Spleen (tissue), 11 donors: ENCODE data around the gene OTOR. TPM values are rescaled to one million over a fixed set of nuclear protein-coding genes. Genes with fewer than 3 reads are reported as not detected.
A peak's percentile ranks its signal among the peaks of the same experiment; 100 is the strongest.

Experiments
- DNase-seq: peaks from one replicate; pipeline ENCODE4 v3.0.0-alpha.2; 2020
- H3K27ac ChIP-seq, 8 donors: fragments of 200-600 bp; sonication (generic) in 7 of 8; 1 replicate in 4 of 8; 2 replicates in 4 of 8; pipeline versions ENCODE4 v1.5.0 to v1.8.0; 2016 to 2021; ENCODE audit warnings: inconsistent platforms in 4 of 8, mild to moderate bottlenecking in 4 of 8, moderate library complexity in 1 of 8
- H3K27me3 ChIP-seq, 7 donors: fragments of 200-600 bp; sonication (generic) in 6 of 7; replicated peaks in 1 of 7; 1 replicate in 4 of 7; 2 replicates in 3 of 7; pipeline versions ENCODE4 v1.5.0 to v1.8.0; 2016 to 2021; ENCODE audit warnings: inconsistent platforms in 3 of 7, mild to moderate bottlenecking in 1 of 7
- H3K36me3 ChIP-seq, 6 donors: fragments of 200-600 bp; sonication (generic) in 5 of 6; 1 replicate in 4 of 6; 2 replicates in 2 of 6; pipeline versions ENCODE4 v1.5.0 to v1.8.0; 2016 to 2021; ENCODE audit warnings: inconsistent platforms in 2 of 6
- H3K4me1 ChIP-seq, 6 donors: fragments of 200-600 bp; sonication (generic) in 5 of 6; 1 replicate in 3 of 6; 2 replicates in 3 of 6; pipeline versions ENCODE4 v1.5.0 to v1.8.0; 2016 to 2021; ENCODE audit warnings: inconsistent platforms in 3 of 6
- H3K4me3 ChIP-seq, 8 donors: fragments of 200-600 bp; sonication (generic) in 7 of 8; 1 replicate in 4 of 8; 2 replicates in 4 of 8; pipeline versions ENCODE4 v1.5.0 to v1.8.0; 2016 to 2021; ENCODE audit warnings: inconsistent platforms in 4 of 8, mild to moderate bottlenecking in 4 of 8, moderate library complexity in 2 of 8
- H3K9me3 ChIP-seq, 8 donors: fragments of 200-600 bp; sonication (generic) in 7 of 8; 1 replicate in 4 of 8; 2 replicates in 4 of 8; pipeline versions ENCODE4 v1.5.0 to v1.8.0; 2016 to 2021; ENCODE audit warnings: inconsistent platforms in 4 of 8
- POLR2A ChIP-seq, 3 donors: fragments of 450-650 bp; IDR thresholded peaks; one replicate each; pipeline ENCODE4 v1.5.1; 2017; ENCODE audit warnings: antibody characterized with exemption in 3 of 3, mild to moderate bottlenecking in 1 of 3
- POLR2AphosphoS5 ChIP-seq, 3 donors: sonication (generic); formaldehyde crosslinking; IDR thresholded peaks; one replicate each; pipeline ENCODE4 v1.5.1; 2017; ENCODE audit warnings: antibody characterized with exemption in 3 of 3
- WGBS, 5 donors: extraction: QIAGEN DNeasy Blood & Tissue Kit in 3 of 5; methylation state at CpG; one replicate each; pipeline versions ENCODE4 v1.1.5 to v1.1.7; 2013 to 2018; 5-methylcytosine and 5-hydroxymethylcytosine counted together
- intact Hi-C: fragments of 100-400 bp; cut with DNase I; formaldehyde crosslinking; loops from one replicate; pipeline ENCODE4 v1.15.0; 2023; ENCODE audit warnings: low total_unique reads
- polyA plus RNA-seq, 3 donors: library from polyadenylated mRNA; stranded (reverse); fragments of 200-250 nt; gene quantifications; one replicate each; pipeline ENCODE4 v1.2.1, GENCODE V29; 2013
- total RNA-seq, 7 donors: library from RNA; depleted of rRNA in 3 of 7; stranded (reverse); fragments of >200 nt in 3 of 7; fragmentation: NEBNext Ultra II Directional in 4 of 7; extraction: Animal tissue kit (Norgen Biotek cat#: 25700) in 4 of 7; gene quantifications; one replicate each; pipeline versions ENCODE4 v1.1.0 to v1.2.1, GENCODE V29; 2016 to 2021
- TF ChIP-seq, protein P1 (sequence below), 11 experiments: fragments of 200-600 bp in 7 of 11; fragments of 450-650 bp in 4 of 11; sonication (generic) in 4 of 11; IDR thresholded peaks in 8 of 11; conservative IDR thresholded peaks in 3 of 11; 1 replicate in 7 of 11; 2 replicates in 4 of 11; pipeline versions ENCODE4 v1.4.0 to v1.8.0; 2016 to 2021; ENCODE audit warnings: antibody characterized with exemption in 11 of 11, inconsistent platforms in 4 of 11, mild to moderate bottlenecking in 1 of 11
- donor health status: healthy with polysubstance abuse.
- donor health status: DM: no; HTN: no; CAD: no; lungs with moderate emphysema.
- donor health status: DM: no; HTN: no; CAD: no.
- donor health status: Bipolar disorder and iron deficiency.
- donor health status: healthy.
- donor health status: DM: no; HTN: no; CAD: no.
- donor health status: DM: yes; HTN: yes; CAD: no.

The OTOR gene
- total and polyA plus RNA-seq, 10 donors: not detected

GRCh38 chr20:16761305-16761829 lies 13.2 kb downstream of the OTOR start:
- TF ChIP-seq, protein P1, sequence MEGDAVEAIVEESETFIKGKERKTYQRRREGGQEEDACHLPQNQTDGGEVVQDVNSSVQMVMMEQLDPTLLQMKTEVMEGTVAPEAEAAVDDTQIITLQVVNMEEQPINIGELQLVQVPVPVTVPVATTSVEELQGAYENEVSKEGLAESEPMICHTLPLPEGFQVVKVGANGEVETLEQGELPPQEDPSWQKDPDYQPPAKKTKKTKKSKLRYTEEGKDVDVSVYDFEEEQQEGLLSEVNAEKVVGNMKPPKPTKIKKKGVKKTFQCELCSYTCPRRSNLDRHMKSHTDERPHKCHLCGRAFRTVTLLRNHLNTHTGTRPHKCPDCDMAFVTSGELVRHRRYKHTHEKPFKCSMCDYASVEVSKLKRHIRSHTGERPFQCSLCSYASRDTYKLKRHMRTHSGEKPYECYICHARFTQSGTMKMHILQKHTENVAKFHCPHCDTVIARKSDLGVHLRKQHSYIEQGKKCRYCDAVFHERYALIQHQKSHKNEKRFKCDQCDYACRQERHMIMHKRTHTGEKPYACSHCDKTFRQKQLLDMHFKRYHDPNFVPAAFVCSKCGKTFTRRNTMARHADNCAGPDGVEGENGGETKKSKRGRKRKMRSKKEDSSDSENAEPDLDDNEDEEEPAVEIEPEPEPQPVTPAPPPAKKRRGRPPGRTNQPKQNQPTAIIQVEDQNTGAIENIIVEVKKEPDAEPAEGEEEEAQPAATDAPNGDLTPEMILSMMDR (IDR thresholded peaks at IDR 0.05 in 8 of 11, conservative IDR thresholded peaks at IDR 0.05 in 3 of 11): peak; percentile 49 to 78 (median 65)
- no peak for TF ChIP-seq POLR2AphosphoS5 (IDR thresholded peaks at IDR 0.05)
- Histone ChIP-seq H3K4me1 (peaks cover 0 to 6% (median 0%) of the 10 kb centered on the region in 6 donors), H3K27ac (no peak overlapping the region), H3K9me3 (no peaks in the 10 kb centered on the region), H3K4me3 (no peak overlapping the region), H3K36me3 (no peaks in the 10 kb centered on the region), H3K27me3 (peaks cover 0 to 32% (median 0%) of the 10 kb centered on the region in 7 donors)
- intact Hi-C loops: no loop called here
- no peak for DNase-seq
- 0 to 4% (median 3%) methylated on average over 3 of the region's 3 CpGs for WGBS, 5 donors

- TF ChIP-seq POLR2A (IDR thresholded peaks at IDR 0.05): no peak
- no peak for TF ChIP-seq POLR2AphosphoS5 (IDR thresholded peaks at IDR 0.05)
- Histone ChIP-seq H3K27me3 (peaks cover 0 to 47% (median 0%) of the 10 kb centered on the region in 7 donors), H3K4me3 (no peak overlapping the region), H3K36me3 (no peaks in the 10 kb centered on the region), H3K9me3 (no peaks in the 10 kb centered on the region), H3K27ac (no peak overlapping the region), H3K4me1 (peaks cover 0 to 6% (median 0%) of the 10 kb centered on the region in 6 donors)
- intact Hi-C loops: no loop called here
- no peak for DNase-seq
- WGBS, 5 donors: 33 to 59% (median 52%) methylated on average over 4 of the region's 4 CpGs
These were observed 16.4 kb downstream of the OTOR start for GRCh38 chr20:16764560-16764959.

DNA sequence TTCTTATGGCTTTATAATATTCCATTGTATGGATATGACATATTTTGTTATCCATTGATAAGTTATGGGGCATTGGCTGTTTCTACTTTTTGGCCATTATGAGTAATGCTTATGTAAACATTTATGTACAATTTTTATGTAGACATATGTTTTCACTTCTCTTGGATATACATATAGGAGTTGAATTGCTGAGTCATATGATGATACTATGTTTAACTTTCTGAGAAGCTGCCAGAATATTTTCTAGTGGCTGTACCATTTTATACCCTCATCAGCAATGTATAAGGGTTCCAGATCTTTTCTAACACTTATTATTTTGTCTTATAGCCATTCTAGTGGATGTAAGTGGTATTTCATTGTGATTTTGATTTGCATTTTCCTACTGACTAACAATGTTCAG lies 23.1 kb downstream of the OTOR start:
- no peak for DNase-seq
- intact Hi-C loops: no loop called here
- no peak for TF ChIP-seq POLR2AphosphoS5 (IDR thresholded peaks at IDR 0.05)
- TF ChIP-seq, protein P1 (IDR thresholded peaks at IDR 0.05 in 8 of 11, conservative IDR thresholded peaks at IDR 0.05 in 3 of 11): no peak
- TF ChIP-seq POLR2A (IDR thresholded peaks at IDR 0.05): no peak
- H3K4me1 ChIP-seq: no peaks in the 10 kb centered on the region
- peaks cover 0 to 12% (median 6%) of the 10 kb centered on the region in 8 donors for H3K9me3 ChIP-seq
- no peak overlapping the region for H3K27ac ChIP-seq
- H3K4me3 ChIP-seq: no peak overlapping the region
- H3K27me3 ChIP-seq: peaks cover 0 to 16% (median 0%) of the 10 kb centered on the region in 7 donors
- no peaks in the 10 kb centered on the region for H3K36me3 ChIP-seq

- WGBS, 5 donors: 68 to 90% (median 74%) methylated on average over 1 of the region's 1 CpG
- Histone ChIP-seq H3K4me1 (no peaks in the 10 kb centered on the region), H3K27me3 (peaks cover 0 to 6% (median 0%) of the 10 kb centered on the region in 7 donors), H3K36me3 (no peaks in the 10 kb centered on the region), H3K27ac (no peak overlapping the region), H3K4me3 (no peak overlapping the region), H3K9me3 (peaks cover 0 to 12% (median 6%) of the 10 kb centered on the region in 8 donors)
- no peak for DNase-seq
- intact Hi-C loops: no loop called here
- TF ChIP-seq POLR2A (IDR thresholded peaks at IDR 0.05) (no peak), POLR2AphosphoS5 (IDR thresholded peaks at IDR 0.05) (no peak)
- TF ChIP-seq, protein P1 (IDR thresholded peaks at IDR 0.05 in 8 of 11, conservative IDR thresholded peaks at IDR 0.05 in 3 of 11): no peak
These were observed 27.8 kb downstream of the OTOR start for GRCh38 chr20:16775961-16776360.
